Measurements from ENCODE around the gene GAL3ST2. TPM values are rescaled to one million over a fixed set of nuclear protein-coding genes. Genes with fewer than 3 reads are reported as not detected.
"Not testable (repeated sequence)": the region's sequence is repeated elsewhere in the genome, so short reads cannot be mapped to it uniquely, and the experiment has no call there.

The GAL3ST2 gene
- polyA plus RNA-seq, 1 experiment, result not detected

DNA sequence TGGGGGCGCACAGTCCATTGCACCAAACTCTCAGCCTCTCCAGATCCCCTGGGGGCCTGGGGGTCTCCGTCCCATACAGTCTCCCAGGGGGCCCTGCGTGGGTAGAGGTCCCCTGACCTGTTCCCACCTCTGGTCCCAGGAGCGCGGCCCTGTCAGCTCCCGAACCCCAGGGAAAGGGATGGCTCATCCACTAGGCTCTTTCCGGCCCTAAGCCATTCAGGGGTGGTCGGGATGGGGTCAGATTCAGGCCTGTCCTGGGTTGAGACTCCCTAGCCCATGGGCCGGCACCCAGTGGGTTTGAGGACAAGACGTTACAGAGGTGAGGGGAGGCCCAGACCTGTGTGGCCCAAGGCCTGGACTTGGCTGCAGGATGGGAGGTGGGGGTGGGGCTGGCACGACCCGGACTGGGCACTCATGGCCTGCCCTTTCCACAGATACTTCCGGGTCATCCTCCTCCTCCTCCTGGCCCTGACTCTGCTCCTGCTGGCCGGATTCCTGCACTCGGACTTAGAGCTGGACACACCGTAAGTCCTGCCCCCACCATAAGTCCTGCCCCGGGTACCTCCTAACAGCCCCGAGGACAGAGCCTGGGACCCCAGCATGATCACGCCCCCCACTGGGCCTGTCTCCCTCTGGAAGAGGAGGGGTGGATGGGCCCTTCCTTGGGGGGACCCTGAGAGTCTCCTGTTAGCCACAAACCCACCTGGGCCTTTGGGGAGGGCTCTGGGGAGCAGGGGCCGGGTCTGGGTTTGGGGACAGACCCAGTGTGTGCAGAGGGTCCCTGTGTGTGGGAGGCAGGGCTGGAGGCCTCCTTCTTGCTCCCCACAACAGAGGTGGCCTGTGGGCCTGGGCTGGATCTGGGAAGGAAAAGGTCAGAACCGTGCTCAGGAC is 22.3 kb downstream of the GAL3ST2 start:
- Histone ChIP-seq H3K27me3 (ENCODE audit: control insufficient read depth, insufficient read depth, low read length) (peaks cover 10% of the 10 kb centered on the region), H3K36me3 (ENCODE audit: control insufficient read depth, insufficient read depth, low read length) (no peaks in the 10 kb centered on the region), H3K4me3 (ENCODE audit: low read depth, low read length) (no peak overlapping the region)
- TF ChIP-seq CTCF (IDR thresholded peaks at IDR 0.05; ENCODE audit: insufficient read depth, low read depth, low read length), result no peak
- POLR2A ChIA-PET, result no interaction called here
- CTCF ChIA-PET, result no interaction called here
- DNase-seq (ENCODE audit: low read depth), result no peak

DNA sequence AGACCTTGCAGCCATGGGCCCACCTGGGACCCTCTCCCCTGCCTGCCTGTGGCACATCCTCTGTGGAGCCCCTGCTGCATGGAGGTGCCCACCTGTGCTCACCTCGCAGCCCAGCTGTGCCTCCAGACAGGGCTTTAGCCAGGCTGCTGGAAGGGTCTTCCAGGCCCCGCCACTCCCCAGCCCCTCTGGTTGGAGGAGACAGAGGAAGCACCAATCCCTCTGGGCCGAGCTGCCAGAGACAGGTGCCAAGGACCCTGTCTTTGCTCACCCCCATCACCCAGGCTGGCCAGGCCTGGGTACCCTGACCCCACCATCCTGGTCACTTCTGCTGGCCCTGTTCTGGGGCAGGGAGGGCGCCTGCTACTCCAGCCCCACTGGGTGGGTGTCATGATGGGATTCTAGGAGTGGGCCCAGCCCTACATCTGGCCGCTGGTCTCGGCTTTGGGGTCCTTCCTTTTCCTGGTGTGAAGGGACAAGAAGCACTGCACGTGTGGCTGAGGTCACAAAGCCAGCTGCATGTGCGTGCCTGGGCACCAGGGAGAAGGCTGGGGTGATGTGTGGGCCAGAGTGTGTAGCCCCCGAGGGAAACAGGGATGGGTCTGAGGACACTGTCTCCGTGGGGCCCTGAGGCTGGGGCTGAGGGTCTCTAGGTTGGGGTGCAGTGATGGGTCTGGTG is 23.0 kb downstream of the GAL3ST2 start:
- Histone ChIP-seq H3K27me3 (ENCODE audit: control insufficient read depth, insufficient read depth, low read length) (peaks cover 14% of the 10 kb centered on the region), H3K4me3 (ENCODE audit: low read depth, low read length) (no peak overlapping the region), H3K36me3 (ENCODE audit: control insufficient read depth, insufficient read depth, low read length) (no peaks in the 10 kb centered on the region)
- POLR2A ChIA-PET, result no interaction called here
- DNase-seq (ENCODE audit: low read depth), result no peak
- TF ChIP-seq CTCF (IDR thresholded peaks at IDR 0.05; ENCODE audit: insufficient read depth, low read depth, low read length), result no peak
- CTCF ChIA-PET, result no interaction called here

DNA sequence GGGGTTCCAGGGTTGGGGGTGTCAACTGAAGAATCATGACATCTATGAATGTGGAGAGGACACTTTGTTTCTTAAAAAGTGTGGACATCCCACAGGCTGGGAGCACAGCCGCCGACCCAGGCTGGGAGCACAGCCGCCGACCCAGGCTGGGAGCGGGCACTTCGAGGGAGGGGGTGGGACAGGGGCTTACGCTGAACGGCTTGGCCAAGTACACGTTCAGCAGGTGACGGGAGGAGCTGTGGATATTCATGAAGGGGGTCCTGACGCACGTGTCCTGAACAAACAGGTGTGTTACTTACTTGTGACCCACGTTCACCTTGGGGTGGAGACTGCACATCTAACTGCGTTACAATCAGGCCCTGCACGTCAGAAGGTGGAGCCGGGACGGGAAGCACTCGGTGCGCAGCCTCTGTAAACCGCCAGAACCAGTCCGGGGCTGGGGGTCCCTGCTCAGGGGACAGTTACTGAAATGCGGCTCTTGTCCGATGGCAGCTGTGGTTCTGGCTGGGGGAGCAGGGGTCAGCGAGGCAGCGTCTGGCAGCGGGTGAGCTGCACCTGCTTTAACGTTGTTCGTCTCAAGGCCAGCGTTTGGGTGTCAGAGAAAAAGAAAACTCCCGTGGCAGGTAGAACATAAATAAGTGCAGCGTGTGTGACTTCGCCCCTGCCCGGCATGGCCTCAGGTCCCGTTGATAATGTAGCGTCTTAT is 23.7 kb downstream of the GAL3ST2 start:
- H3K36me3 ChIP-seq (ENCODE audit: control insufficient read depth, insufficient read depth, low read length); POLR2A ChIA-PET; CTCF ChIA-PET; H3K4me3 ChIP-seq (ENCODE audit: low read depth, low read length); DNase-seq (ENCODE audit: low read depth): not testable (repeated sequence)
- H3K27me3 ChIP-seq (ENCODE audit: control insufficient read depth, insufficient read depth, low read length), result peaks cover 14% of the 10 kb centered on the region

GRCh38 chr2:241801611-241802420 is 25.2 kb downstream of the GAL3ST2 start:
- H3K27me3 ChIP-seq (ENCODE audit: control insufficient read depth, insufficient read depth, low read length), result peaks cover 11% of the 10 kb centered on the region

More at GRCh38 chr2:241801611-241802420, 25.2 kb downstream of the GAL3ST2 start:
- TF ChIP-seq CTCF (IDR thresholded peaks at IDR 0.05; ENCODE audit: insufficient read depth, low read depth, low read length), result no peak
- H3K4me3 ChIP-seq (ENCODE audit: low read depth, low read length), result no peak overlapping the region
- ChIA-PET POLR2A (no interaction called here), CTCF (no interaction called here)
- no peaks in the 10 kb centered on the region for H3K36me3 ChIP-seq (ENCODE audit: control insufficient read depth, insufficient read depth, low read length)
- no peak for DNase-seq (ENCODE audit: low read depth)

All from BJ (cell line).